D721Med (cell line): ENCODE results near the gene SVBP.

ENCODE experiments used
- DNase-seq: peaks from one replicate; pipeline ENCODE4 v3.0.0; 2011; ENCODE audit warnings: low spot score; ENCODE audit not compliant: insufficient read length
- FAIRE-seq: peaks from 2 replicates; lab custom pipeline; 2011; peaks lifted over from hg19 to GRCh38; lab: Jason Lieb, UNC
- CTCF ChIP-seq: IDR thresholded peaks from 2 replicates; pipeline ENCODE4 v1.5.1; 2012; ENCODE audit warnings: mild to moderate bottlenecking, control low read depth; ENCODE audit not compliant: insufficient read depth; ENCODE audit errors: missing control alignments

SVBP gene

GRCh38 chr1:42852608-42852980, 35.4 kb upstream of the SVBP start:
- no peak for FAIRE-seq
- no peak for TF ChIP-seq CTCF

DNA sequence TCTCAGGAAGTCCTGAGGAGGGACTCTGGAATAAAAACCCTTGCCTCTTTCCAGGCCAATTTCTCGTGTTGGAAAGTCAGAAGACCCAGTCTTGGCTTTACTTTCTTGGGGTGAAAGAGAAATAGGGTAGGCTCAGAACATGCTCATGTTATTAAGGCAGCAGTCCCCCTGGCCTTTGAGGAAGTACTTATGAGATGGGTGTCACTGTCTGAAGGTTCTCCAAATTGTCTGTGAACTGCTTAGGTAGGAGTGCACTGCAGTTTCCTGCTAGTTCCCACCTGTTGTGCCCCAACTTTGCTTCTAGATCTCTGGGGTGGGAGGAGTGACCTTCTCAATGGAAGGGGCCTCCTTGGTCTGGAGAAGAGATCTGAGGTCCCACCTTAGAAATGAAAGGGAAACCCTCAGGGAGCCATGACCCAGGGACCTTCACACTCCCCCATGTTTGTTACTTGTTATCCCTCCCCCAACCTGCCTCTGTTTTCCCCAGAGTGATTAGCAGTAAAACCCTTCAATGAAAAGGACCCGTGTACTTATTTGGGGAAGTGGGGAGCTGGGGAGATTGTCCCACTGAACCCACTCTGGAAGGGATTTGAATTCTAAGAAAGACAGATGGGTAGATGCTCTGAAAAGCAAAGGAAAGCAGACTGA, 34.9 kb upstream of the SVBP start:
- DNase-seq (no peak), FAIRE-seq (no peak)
- no peak for TF ChIP-seq CTCF

More at GRCh38 chr1:42852608-42852980, 35.4 kb upstream of the SVBP start:
- DNase-seq: no peak

DNA sequence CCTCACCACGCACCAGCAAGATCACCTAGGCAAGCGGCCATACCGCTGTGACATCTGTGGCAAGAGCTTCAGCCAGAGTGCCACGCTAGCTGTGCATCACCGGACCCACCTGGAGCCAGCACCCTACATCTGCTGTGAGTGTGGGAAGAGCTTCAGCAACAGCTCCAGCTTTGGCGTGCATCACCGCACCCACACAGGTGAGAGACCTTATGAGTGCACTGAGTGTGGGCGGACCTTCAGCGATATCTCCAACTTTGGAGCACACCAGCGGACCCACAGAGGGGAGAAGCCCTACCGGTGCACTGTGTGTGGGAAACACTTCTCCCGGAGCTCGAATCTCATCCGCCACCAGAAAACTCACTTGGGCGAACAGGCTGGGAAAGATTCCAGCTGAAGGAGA, 34.2 kb upstream of the SVBP start:
- no peak for TF ChIP-seq CTCF
- no peak for DNase-seq
- no peak for FAIRE-seq

DNA sequence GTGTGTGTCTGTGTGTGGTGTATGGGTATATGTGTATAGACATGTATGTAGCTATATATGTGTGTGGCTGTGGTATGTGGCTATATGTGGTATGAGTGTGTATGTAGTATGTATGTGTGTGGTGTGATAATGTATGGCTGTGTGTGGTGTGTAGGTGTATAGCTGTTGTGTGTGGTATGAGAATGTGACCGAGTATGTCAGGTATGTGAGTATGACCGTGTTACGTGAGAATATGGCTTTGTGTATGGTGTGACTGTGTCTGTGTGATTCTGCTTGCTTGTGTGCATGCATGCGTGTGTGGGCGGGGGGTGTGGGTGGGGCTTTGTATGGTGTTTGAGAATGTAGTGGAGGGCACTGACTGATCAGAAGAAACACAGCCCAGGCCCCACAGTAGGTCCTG, 32.7 kb upstream of the SVBP start:
- DNase-seq: no peak
- TF ChIP-seq CTCF: no peak
- FAIRE-seq: no peak

DNA sequence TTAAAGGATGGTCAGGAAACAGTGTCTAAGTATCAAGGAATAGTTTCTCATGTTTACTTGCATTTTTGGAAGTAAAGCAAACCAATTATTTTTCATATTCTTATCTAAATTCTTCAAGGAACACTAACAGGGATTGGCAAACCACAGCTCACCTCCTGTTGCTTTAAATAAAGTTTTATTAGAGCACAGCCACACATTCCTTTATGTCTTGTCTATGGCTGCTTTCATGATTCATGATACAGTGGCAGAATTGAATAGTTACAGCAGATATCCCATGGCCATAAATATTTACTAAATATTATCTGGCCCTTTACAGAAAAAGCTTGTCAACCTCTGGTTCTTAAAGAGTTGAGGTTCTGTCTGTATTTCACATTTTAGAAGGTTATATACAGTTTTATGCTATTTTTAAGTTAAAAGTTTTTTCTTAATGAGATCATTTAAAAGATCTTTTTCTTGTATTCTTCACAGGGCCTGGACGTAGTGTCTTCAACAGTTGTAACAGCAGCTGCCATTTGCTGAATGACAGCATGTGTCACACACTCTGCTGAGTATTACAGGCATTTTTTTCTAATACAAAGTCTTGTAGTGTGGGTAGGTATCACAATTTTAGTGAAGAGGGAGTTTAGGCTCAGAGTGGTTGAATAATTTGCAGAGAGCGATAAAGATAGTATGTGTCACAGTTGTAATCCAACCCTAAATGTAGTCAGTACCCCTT, 31.8 kb upstream of the SVBP start:
- no peak for DNase-seq
- TF ChIP-seq CTCF: no peak
- no peak for FAIRE-seq

DNA sequence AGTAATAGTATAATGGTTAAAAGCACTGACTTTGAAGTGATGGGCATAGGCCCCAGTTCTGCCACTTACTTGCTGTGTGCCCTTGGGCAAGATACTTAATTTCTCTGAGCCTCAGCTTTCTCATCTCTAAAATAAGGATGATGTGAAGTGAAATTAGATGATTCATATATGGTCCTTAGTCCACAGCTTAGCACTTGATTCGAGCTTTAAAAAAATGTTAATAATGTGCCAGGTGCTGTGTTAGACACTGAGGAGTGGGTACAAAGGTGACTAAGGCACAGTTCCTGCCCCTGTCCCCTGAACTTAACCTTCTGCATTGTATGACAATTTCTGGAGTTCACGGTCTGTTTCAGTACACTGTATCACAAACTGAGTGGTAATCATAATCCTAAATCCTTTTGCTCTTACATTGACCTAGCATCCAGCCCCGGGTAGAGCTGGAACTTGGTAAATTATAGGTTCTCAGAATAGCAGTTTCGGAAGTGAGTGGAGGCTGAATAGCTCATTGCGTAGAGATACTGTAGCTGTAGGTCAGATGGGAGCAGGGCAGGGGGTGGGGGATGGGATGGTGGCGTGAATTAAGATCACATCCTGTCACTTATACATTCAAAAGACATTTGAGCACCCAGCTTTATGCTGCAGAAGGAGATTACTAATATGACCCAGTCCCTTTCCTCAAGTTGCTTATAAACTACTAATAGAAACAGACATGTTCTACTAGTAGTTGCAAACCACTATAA, 30.7 kb upstream of the SVBP start:
- no peak for TF ChIP-seq CTCF
- DNase-seq: no peak
- no peak for FAIRE-seq
